HepG2 (cell line): ENCODE measurements around the gene LIME1. TPM values are rescaled to one million over a fixed set of nuclear protein-coding genes. Genes with fewer than 3 reads are reported as not detected.

Experiments used
- AHR ChIP-seq: IDR thresholded peaks from 2 replicates; pipeline ENCODE4 v1.6.1; 2018; ENCODE audit warnings: missing genetic modification reagents, missing compliant biosample characterization
- ARID2 ChIP-seq: sonication (generic); formaldehyde crosslinking; IDR thresholded peaks from 2 replicates; pipeline ENCODE4 v1.8.1; 2022; ENCODE audit warnings: mild to moderate bottlenecking, missing genetic modification reagents, borderline replicate concordance
- ATF1 ChIP-seq: IDR thresholded peaks from 2 replicates; pipeline ENCODE4 v1.6.1; 2016; ENCODE audit warnings: mild to moderate bottlenecking, control low read depth
- ATF7-NPFF ChIP-seq: sonication (generic); formaldehyde crosslinking; IDR thresholded peaks from 2 replicates; pipeline ENCODE4 v1.8.1; 2023; ENCODE audit warnings: mild to moderate bottlenecking, low read depth, missing genetic modification reagents, moderate library complexity
- CENPX ChIP-seq: sonication (generic); formaldehyde crosslinking; IDR thresholded peaks from 2 replicates; pipeline ENCODE4 v1.9.0; 2021; ENCODE audit warnings: mild to moderate bottlenecking, missing genetic modification reagents, moderate library complexity
- ELF1 ChIP-seq: sonication (generic); formaldehyde crosslinking; IDR thresholded peaks from 2 replicates; pipeline ENCODE4 v1.4.0; 2020; ENCODE audit warnings: missing genetic modification reagents
- FOXM1 ChIP-seq: sonication (generic); formaldehyde crosslinking; IDR thresholded peaks from 2 replicates; pipeline ENCODE4 v1.5.0; 2020; ENCODE audit warnings: missing genetic modification reagents
- HNRNPH1 ChIP-seq: fragments of 200-400 bp; formaldehyde crosslinking; optimal IDR thresholded peaks from 2 replicates; pipeline ENCODE3; 2017; ENCODE audit warnings: mild to moderate bottlenecking, low read depth, low read length
- KDM5B ChIP-seq: sonication (generic); formaldehyde crosslinking; IDR thresholded peaks from 2 replicates; pipeline ENCODE4 v1.4.0; 2020; ENCODE audit warnings: missing genetic modification reagents, mild to moderate bottlenecking, borderline replicate concordance
- MEF2D ChIP-seq: sonication (generic); formaldehyde crosslinking; IDR thresholded peaks from 2 replicates; pipeline ENCODE4 v1.5.1; 2020; ENCODE audit warnings: mild to moderate bottlenecking, missing genetic modification reagents
- MEIS1 ChIP-seq: sonication (generic); formaldehyde crosslinking; IDR thresholded peaks from 2 replicates; pipeline ENCODE4 v1.9.0; 2021; ENCODE audit warnings: mild to moderate bottlenecking, missing genetic modification reagents, moderate library complexity, borderline replicate concordance
- POGK ChIP-seq: sonication (generic); formaldehyde crosslinking; conservative IDR thresholded peaks from 2 replicates; pipeline ENCODE4 v1.8.0; 2022; ENCODE audit warnings: mild to moderate bottlenecking, moderate library complexity, missing genetic modification reagents
- ZIK1 ChIP-seq: sonication (generic); formaldehyde crosslinking; IDR thresholded peaks from 2 replicates; pipeline ENCODE4 v1.5.0; 2020; ENCODE audit warnings: mild to moderate bottlenecking, low read depth, missing genetic modification reagents, borderline replicate concordance
- ZNF280D ChIP-seq: sonication (generic); formaldehyde crosslinking; IDR thresholded peaks from 2 replicates; pipeline ENCODE4 v1.5.1; 2020; ENCODE audit warnings: mild to moderate bottlenecking, missing genetic modification reagents
- ZNF546 ChIP-seq: sonication (generic); formaldehyde crosslinking; conservative IDR thresholded peaks from 2 replicates; pipeline ENCODE4 v1.8.1; 2023; ENCODE audit warnings: mild to moderate bottlenecking, missing genetic modification reagents
- ZNF660 ChIP-seq: sonication (generic); formaldehyde crosslinking; IDR thresholded peaks from 2 replicates; pipeline ENCODE4 v1.5.1; 2020; ENCODE audit warnings: mild to moderate bottlenecking, low read depth, missing genetic modification reagents, borderline replicate concordance
- ZNF713 ChIP-seq: sonication (generic); formaldehyde crosslinking; IDR thresholded peaks from 2 replicates; pipeline ENCODE4 v1.4.0; 2020; ENCODE audit warnings: mild to moderate bottlenecking, missing genetic modification reagents
- ZNF724P ChIP-seq: sonication (generic); formaldehyde crosslinking; IDR thresholded peaks from 2 replicates; pipeline ENCODE4 v1.8.0; 2022; ENCODE audit warnings: missing genetic modification reagents, borderline replicate concordance
- polyA plus RNA-seq, 8 experiments: library from polyadenylated mRNA; depleted of rRNA in 3 of 8; stranded (reverse) in 7 of 8; unstranded in 1 of 8; fragments of >200 nt; fragmentation: Illumina TruSeq in 4 of 8; extraction: Trizol in 4 of 8; gene quantifications; 2 replicates each; pipeline versions ENCODE4 v1.2.1 to v1.2.3, GENCODE V29; 2011 to 2016; ENCODE audit warnings: low read depth in 4 of 8, missing spikeins in 1 of 8, mixed read lengths in 1 of 8; ENCODE audit not compliant: insufficient read depth in 1 of 8
- total RNA-seq, 5 experiments: library from RNA; depleted of rRNA; stranded (reverse); fragments of >200 nt; fragmentation: Illumina TruSeq; extraction: Trizol; gene quantifications; 2 replicates each; pipeline ENCODE4 v1.2.3, GENCODE V29; 2016; ENCODE audit warnings: low read depth in 1 of 5
- TF ChIP-seq, protein P1 (sequence below): sonication (generic); formaldehyde crosslinking; IDR thresholded peaks from 2 replicates; pipeline ENCODE4 v1.4.0; 2020; ENCODE audit warnings: missing genetic modification reagents

The LIME1 gene
- total and polyA plus RNA-seq, 2 of the 13 experiments (the other 11 are each of a cell fraction or from before 2014, with no cell fraction given) = 13.0 to 61.5 TPM

GRCh38 chr20:63708301-63709148 lies 27.9 kb upstream of the LIME1 start (continued):
- TF ChIP-seq, protein P1, sequence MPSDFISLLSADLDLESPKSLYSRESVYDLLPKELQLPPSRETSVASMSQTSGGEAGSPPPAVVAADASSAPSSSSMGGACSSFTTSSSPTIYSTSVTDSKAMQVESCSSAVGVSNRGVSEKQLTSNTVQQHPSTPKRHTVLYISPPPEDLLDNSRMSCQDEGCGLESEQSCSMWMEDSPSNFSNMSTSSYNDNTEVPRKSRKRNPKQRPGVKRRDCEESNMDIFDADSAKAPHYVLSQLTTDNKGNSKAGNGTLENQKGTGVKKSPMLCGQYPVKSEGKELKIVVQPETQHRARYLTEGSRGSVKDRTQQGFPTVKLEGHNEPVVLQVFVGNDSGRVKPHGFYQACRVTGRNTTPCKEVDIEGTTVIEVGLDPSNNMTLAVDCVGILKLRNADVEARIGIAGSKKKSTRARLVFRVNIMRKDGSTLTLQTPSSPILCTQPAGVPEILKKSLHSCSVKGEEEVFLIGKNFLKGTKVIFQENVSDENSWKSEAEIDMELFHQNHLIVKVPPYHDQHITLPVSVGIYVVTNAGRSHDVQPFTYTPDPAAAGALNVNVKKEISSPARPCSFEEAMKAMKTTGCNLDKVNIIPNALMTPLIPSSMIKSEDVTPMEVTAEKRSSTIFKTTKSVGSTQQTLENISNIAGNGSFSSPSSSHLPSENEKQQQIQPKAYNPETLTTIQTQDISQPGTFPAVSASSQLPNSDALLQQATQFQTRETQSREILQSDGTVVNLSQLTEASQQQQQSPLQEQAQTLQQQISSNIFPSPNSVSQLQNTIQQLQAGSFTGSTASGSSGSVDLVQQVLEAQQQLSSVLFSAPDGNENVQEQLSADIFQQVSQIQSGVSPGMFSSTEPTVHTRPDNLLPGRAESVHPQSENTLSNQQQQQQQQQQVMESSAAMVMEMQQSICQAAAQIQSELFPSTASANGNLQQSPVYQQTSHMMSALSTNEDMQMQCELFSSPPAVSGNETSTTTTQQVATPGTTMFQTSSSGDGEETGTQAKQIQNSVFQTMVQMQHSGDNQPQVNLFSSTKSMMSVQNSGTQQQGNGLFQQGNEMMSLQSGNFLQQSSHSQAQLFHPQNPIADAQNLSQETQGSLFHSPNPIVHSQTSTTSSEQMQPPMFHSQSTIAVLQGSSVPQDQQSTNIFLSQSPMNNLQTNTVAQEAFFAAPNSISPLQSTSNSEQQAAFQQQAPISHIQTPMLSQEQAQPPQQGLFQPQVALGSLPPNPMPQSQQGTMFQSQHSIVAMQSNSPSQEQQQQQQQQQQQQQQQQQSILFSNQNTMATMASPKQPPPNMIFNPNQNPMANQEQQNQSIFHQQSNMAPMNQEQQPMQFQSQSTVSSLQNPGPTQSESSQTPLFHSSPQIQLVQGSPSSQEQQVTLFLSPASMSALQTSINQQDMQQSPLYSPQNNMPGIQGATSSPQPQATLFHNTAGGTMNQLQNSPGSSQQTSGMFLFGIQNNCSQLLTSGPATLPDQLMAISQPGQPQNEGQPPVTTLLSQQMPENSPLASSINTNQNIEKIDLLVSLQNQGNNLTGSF (CRISPR knock-in tag) = no peak; the same call in 1 of the 2 replicates
- TF ChIP-seq POGK (CRISPR knock-in tag) = no peak; the same call in 1 of the 2 replicates
- TF ChIP-seq AHR = no peak
- no peak for TF ChIP-seq ATF1
- TF ChIP-seq ZIK1 (CRISPR knock-in tag) = no peak
- no peak for TF ChIP-seq ZNF280D
- 0 out of 2 replicates have a peak, but pooled peaks have one; percentile 7 for TF ChIP-seq ZNF724P (CRISPR knock-in tag)
- TF ChIP-seq ZNF546 = no peak
- no peak for TF ChIP-seq CENPX (CRISPR knock-in tag)
- no peak for TF ChIP-seq ZNF660 (CRISPR knock-in tag)
- TF ChIP-seq ELF1 (CRISPR knock-in tag) = 0 out of 2 replicates have a peak, but pooled peaks have one; percentile 14
- peak; percentile 74; the same call in 1 of the 2 replicates for TF ChIP-seq MEIS1
- no peak for TF ChIP-seq HNRNPH1
- no peak for TF ChIP-seq ZNF713 (CRISPR knock-in tag)
- TF ChIP-seq MEF2D (CRISPR knock-in tag) = no peak
- TF ChIP-seq KDM5B (CRISPR knock-in tag) = 0 out of 2 replicates have a peak, but pooled peaks have one; percentile 50
- no peak for TF ChIP-seq ARID2 (CRISPR knock-in tag)
- no peak for TF ChIP-seq FOXM1
- TF ChIP-seq ATF7-NPFF (CRISPR knock-in tag) = no peak
